K562 (cell line): Measurements from ENCODE around the gene ACTL7B. TPM values are rescaled to one million over a fixed set of nuclear protein-coding genes. Genes with fewer than 3 reads are reported as not detected.

ENCODE experiments used
- ATAC-seq: fragments of 200-7000 bp; cut with Tn5 transposase; 3 replicates; pipeline ENCODE4 v1.9.1; 2020; ENCODE audit warnings: moderate library complexity
- BruUV-seq: library from RNA; stranded (reverse); fragments of 400-500 nt; replicated peaks from 2 replicates; lab custom pipeline; 2021; lab: Mats Ljungman, UMichigan
- CTCF ChIA-PET: fragments of 300-600 bp; formaldehyde crosslinking; extraction: SDS; loops from one replicate; lab custom pipeline; 2021; ENCODE audit warnings: low intra/inter-chr PET ratio; lab: Yijun Ruan, JAX
- POLR2A ChIA-PET: fragments of 300-600, 350-650 bp; sonication (Branson Sonifier 250); formaldehyde crosslinking; extraction: SDS; loops from one replicate; lab custom pipeline; 2021; ENCODE audit warnings: antibody characterized with exemption, inconsistent platforms; lab: Yijun Ruan, JAX
- DNase-seq, 4 experiments: peaks; one replicate each; pipeline versions ENCODE4 v3.0.0 to v3.0.0-alpha.2; 2011 to 2018; ENCODE audit warnings: low spot score in 3 of 4, mixed read lengths in 3 of 4; ENCODE audit errors: extremely low read depth in 1 of 4
- FAIRE-seq: peaks from 2 replicates; lab custom pipeline; 2011; peaks lifted over from hg19 to GRCh38; lab: Jason Lieb, UNC
- H2AFZ ChIP-seq: 2 replicates; pipeline ENCODE4 v1.6.0; 2011; ENCODE audit warnings: low read depth, low read length, control low read depth, inconsistent platforms
- H3K27ac ChIP-seq: fragments of 200-600 bp; 3 replicates; pipeline ENCODE4 v1.8.0; 2011; ENCODE audit warnings: low read depth, mild to moderate bottlenecking, control low read depth, inconsistent platforms, low read length, moderate library complexity, mixed read lengths; ENCODE audit errors: extremely low read depth
- H3K27me3 ChIP-seq, 2 experiments: fragments of 300-600 bp in 1 of 2; 2 replicates in 1 of 2; 3 replicates in 1 of 2; pipeline versions ENCODE4 v1.6.0 to v1.8.0; 2011; ENCODE audit warnings: inconsistent platforms in 2 of 2, low read length in 2 of 2, mild to moderate bottlenecking in 1 of 2, mixed read lengths in 1 of 2, moderate library complexity in 1 of 2; ENCODE audit not compliant: control insufficient read depth in 2 of 2, insufficient read depth in 2 of 2
- H3K36me3 ChIP-seq: fragments of 300-600 bp; 3 replicates; pipeline ENCODE4 v1.8.0; 2011; ENCODE audit warnings: mild to moderate bottlenecking, low read length, inconsistent platforms; ENCODE audit not compliant: control insufficient read depth, insufficient read depth
- H3K4me1 ChIP-seq, 2 experiments: fragments of 200-600 bp in 1 of 2; replicated peaks in 1 of 2; 2 replicates in 1 of 2; 3 replicates in 1 of 2; pipeline versions ENCODE4 v1.5.1 to v1.8.0; 2011; ENCODE audit warnings: inconsistent platforms in 2 of 2, low read length in 2 of 2, mild to moderate bottlenecking in 1 of 2, mixed read lengths in 1 of 2, moderate library complexity in 1 of 2; ENCODE audit not compliant: control insufficient read depth in 2 of 2, insufficient read depth in 2 of 2
- H3K4me2 ChIP-seq: 2 replicates; pipeline ENCODE4 v1.6.1; 2011; ENCODE audit warnings: low read length, control low read depth, inconsistent platforms, mixed read lengths; ENCODE audit not compliant: insufficient read depth
- H3K4me3 ChIP-seq: fragments of 200-600 bp; sonication (generic), shearing (Covaris generic); 2 replicates; pipeline ENCODE4 v1.5.1; 2016; ENCODE audit warnings: control low read depth, inconsistent platforms
- H3K79me2 ChIP-seq: fragments of 200-600 bp; 3 replicates; pipeline ENCODE4 v1.8.0; 2011; ENCODE audit warnings: low read length, inconsistent platforms; ENCODE audit not compliant: control insufficient read depth, insufficient read depth
- H3K9ac ChIP-seq, 2 experiments: 2 replicates each; pipeline versions ENCODE4 v1.6.0 to v1.6.1; 2011; ENCODE audit warnings: low read depth in 2 of 2, low read length in 2 of 2, control low read depth in 1 of 2, inconsistent platforms in 1 of 2, mild to moderate bottlenecking in 1 of 2, mixed read lengths in 1 of 2; ENCODE audit not compliant: insufficient read depth in 1 of 2
- H3K9me1 ChIP-seq: one replicate; pipeline ENCODE4 v1.6.0; 2011; ENCODE audit warnings: inconsistent platforms, mild to moderate bottlenecking, low read length, moderate library complexity; ENCODE audit not compliant: control insufficient read depth, insufficient read depth
- H3K9me3 ChIP-seq: replicated peaks from 2 replicates; pipeline ENCODE4 v1.5.1; 2011; ENCODE audit warnings: low read depth, low read length, inconsistent platforms; ENCODE audit not compliant: control insufficient read depth, insufficient read depth
- H4K20me1 ChIP-seq: replicated peaks from 2 replicates; pipeline ENCODE4 v1.6.1; 2011; ENCODE audit warnings: low read length, inconsistent platforms, mixed read lengths; ENCODE audit not compliant: control insufficient read depth, insufficient read depth
- BCL6 ChIP-seq: fragments of 250-450 bp; sonication (Bioruptor Pico); IDR thresholded peaks from 2 replicates; pipeline ENCODE4 v1.4.0; 2020
- CBFA2T2 ChIP-seq: fragments of 450-650 bp; conservative IDR thresholded peaks from 2 replicates; pipeline ENCODE4 v1.6.1; 2017; ENCODE audit warnings: mild to moderate bottlenecking
- CBX1 ChIP-seq: sonication (generic); IDR thresholded peaks from 2 replicates; pipeline ENCODE4 v1.6.1; 2016; ENCODE audit warnings: antibody characterized with exemption, low read depth, mild to moderate bottlenecking
- CHD1 ChIP-seq: fragments of 200-600 bp; sonication (generic); IDR thresholded peaks from one replicate; pipeline ENCODE4 v1.6.1; 2012; ENCODE audit warnings: mild to moderate bottlenecking, moderate library complexity, low read length, inconsistent platforms
- E2F8 ChIP-seq: fragments of 450-650 bp; IDR thresholded peaks from 2 replicates; pipeline ENCODE4 v1.7.1; 2018; ENCODE audit warnings: mild to moderate bottlenecking, low read depth; ENCODE audit not compliant: partially characterized antibody
- FOXJ2 ChIP-seq: fragments of 200-800 bp; sonication (Bioruptor generic); IDR thresholded peaks from 2 replicates; pipeline ENCODE4 v1.6.1; 2016; ENCODE audit warnings: missing genetic modification characterization, missing compliant biosample characterization
- HDGF ChIP-seq: fragments of 450-650 bp; IDR thresholded peaks from 2 replicates; pipeline ENCODE4 v1.6.1; 2016
- HNRNPL ChIP-seq: fragments of 200-400 bp; formaldehyde crosslinking; IDR thresholded peaks from 2 replicates; pipeline ENCODE4 v1.6.1; 2017; ENCODE audit warnings: low read depth, mild to moderate bottlenecking, low read length
- KLF6 ChIP-seq: fragments of 250-450 bp; sonication (Bioruptor Pico); IDR thresholded peaks from 2 replicates; pipeline ENCODE4 v1.4.0; 2020; ENCODE audit warnings: mild to moderate bottlenecking, moderate library complexity, borderline replicate concordance
- MCM5 ChIP-seq: fragments of 450-650 bp; IDR thresholded peaks from 2 replicates; pipeline ENCODE4 v1.6.1; 2016; ENCODE audit warnings: low read depth
- NCOA2 ChIP-seq, 2 experiments: fragments of 450-650 bp; IDR thresholded peaks; 2 replicates each; pipeline ENCODE4 v1.6.1; 2018; ENCODE audit warnings: mild to moderate bottlenecking in 2 of 2, moderate library complexity in 1 of 2; ENCODE audit not compliant: partially characterized antibody in 2 of 2
- NFXL1 ChIP-seq: fragments of 450-650 bp; formaldehyde crosslinking; IDR thresholded peaks from 2 replicates; pipeline ENCODE4 v1.4.0; 2021; ENCODE audit warnings: mild to moderate bottlenecking
- RBM17 ChIP-seq: fragments of 200-400 bp; formaldehyde crosslinking; IDR thresholded peaks from 2 replicates; pipeline ENCODE4 v1.6.1; 2017; ENCODE audit warnings: low read depth, mild to moderate bottlenecking, low read length, borderline replicate concordance
- RNF219 ChIP-seq: fragments of 250-450 bp; sonication (Bioruptor Pico); IDR thresholded peaks from 2 replicates; pipeline ENCODE4 v1.5.0; 2022; ENCODE audit warnings: mild to moderate bottlenecking
- SMARCC2 ChIP-seq: fragments of 450-650 bp; IDR thresholded peaks from 2 replicates; pipeline ENCODE4 v1.6.1; 2017; ENCODE audit warnings: antibody characterized with exemption, moderate library complexity, mild to moderate bottlenecking, low read depth
- TCFL5 ChIP-seq: fragments of 250-450 bp; sonication (Bioruptor Pico); conservative IDR thresholded peaks from 2 replicates; pipeline ENCODE4 v1.6.1; 2021; ENCODE audit warnings: mild to moderate bottlenecking, moderate library complexity, matching md5 sums
- VEZF1 ChIP-seq: fragments of 200-800 bp; sonication (Bioruptor generic); IDR thresholded peaks from 2 replicates; pipeline ENCODE4 v1.6.1; 2017; ENCODE audit warnings: missing genetic modification characterization, missing compliant biosample characterization
- ZNF175 ChIP-seq: fragments of 200-800 bp; sonication (Bioruptor generic); IDR thresholded peaks from 2 replicates; pipeline ENCODE4 v1.6.1; 2016; ENCODE audit warnings: low read depth, mild to moderate bottlenecking, missing genetic modification characterization, missing compliant biosample characterization
- WGBS: fragments of 100-300 bp; shearing (Covaris generic); methylation state at CpG from one replicate; pipeline ENCODE4 v1.1.6; 2016; ENCODE audit warnings: low coverage, mixed read lengths; ENCODE audit not compliant: insufficient coverage; ENCODE audit errors: missing lambda C conversion rate; 5-methylcytosine and 5-hydroxymethylcytosine counted together
- in situ Hi-C: fragments of 300-500 bp; cut with MboI; formaldehyde crosslinking; loops from 4 replicates; pipeline ENCODE4 v1.15.0; 2018; ENCODE audit warnings: inconsistent platforms, mixed read lengths
- intact Hi-C: fragments of 100-400 bp; cut with micrococcal nuclease; formaldehyde crosslinking; loops from 2 replicates; pipeline ENCODE4 v1.14.2; 2022
- polyA plus RNA-seq, 8 experiments: library from polyadenylated mRNA; depleted of rRNA in 4 of 8; stranded (reverse) in 5 of 8; unstranded in 3 of 8; fragments of >200 nt; fragmentation: Nextera tagmentation in 2 of 8; fragmentation: Illumina TruSeq in 1 of 8; extraction: Ambion mirVana in 2 of 8; extraction: Trizol in 1 of 8; gene quantifications; 2 replicates each; pipeline versions ENCODE4 v1.2.1 to v1.2.3, GENCODE V29; 2011 to 2014; ENCODE audit warnings: inconsistent platforms in 1 of 8, missing spikeins in 1 of 8
- total RNA-seq, 7 experiments: library from RNA; depleted of rRNA in 6 of 7; stranded (reverse); fragments of >200 nt in 6 of 7; fragmentation: Illumina TruSeq in 2 of 7; extraction: Trizol in 2 of 7; gene quantifications; 2 replicates each; pipeline versions ENCODE4 v1.2.1 to v1.2.3, GENCODE V29; 2011 to 2021; ENCODE audit warnings: low replicate concordance in 1 of 7

The ACTL7B gene
- total and polyA plus RNA-seq, 9 of the 15 experiments (the other 6 are each of a cell fraction or from before 2014, with no cell fraction given), result not detected

GRCh38 chr9:108894225-108894997 lies 38.6 kb upstream of the ACTL7B start:
- Histone ChIP-seq H3K4me1 (no peaks in the 10 kb centered on the region), H3K27ac (no peak overlapping the region), H3K9me1 (no peaks in the 10 kb centered on the region), H3K9ac (no peak overlapping the region), H3K4me3 (no peak overlapping the region), H3K4me2 (no peak overlapping the region), H3K27me3 (no peaks in the 10 kb centered on the region), H3K79me2 (no peaks in the 10 kb centered on the region), H3K36me3 (peaks cover 93% of the 10 kb centered on the region), H3K9me3 (no peaks in the 10 kb centered on the region), H4K20me1 (no peaks in the 10 kb centered on the region), H2AFZ (no peak overlapping the region)
- no peak for FAIRE-seq
- intact Hi-C loops (no loop called here), in situ Hi-C loops (no loop called here)
- WGBS, result 94% methylated on average over 4 of the region's 4 CpGs
- BruUV-seq, result no TSS peak
- ATAC-seq, result no peak
- CTCF ChIA-PET, result no interaction called here
- POLR2A ChIA-PET, result no interaction called here
- no peak for DNase-seq
- TF ChIP-seq CBX1 (no peak), E2F8 (no peak), ZNF175 (CRISPR knock-in tag) (no peak), CBFA2T2 (no peak), CHD1 (no peak), HDGF (no peak), TCFL5 (CRISPR knock-in tag) (no peak), MCM5 (no peak), BCL6 (no peak), NFXL1 (CRISPR knock-in tag) (no peak), HNRNPL (no peak), RBM17 (no peak), RNF219 (CRISPR knock-in tag) (no peak), FOXJ2 (tag) (no peak), NCOA2 (IDR thresholded peaks at IDR 0.05; ENCODE audit: partially characterized antibody in 2 of 2) (no peak), KLF6 (CRISPR knock-in tag) (no peak), SMARCC2 (no peak), VEZF1 (CRISPR knock-in tag) (no peak)
